GM12878 (cell line): ENCODE data around the gene CD244. TPM values are rescaled to one million over a fixed set of nuclear protein-coding genes. Genes with fewer than 3 reads are reported as not detected.

ENCODE experiments used
- BCL11A ChIP-seq: IDR thresholded peaks from 2 replicates; pipeline ENCODE4 v1.6.1; 2011; ENCODE audit warnings: low read depth, low read length
- BRCA1 ChIP-seq: IDR thresholded peaks from 2 replicates; pipeline ENCODE4 v1.6.1; 2011; ENCODE audit warnings: low read depth, low read length, improper control_type of control experiment
- ETV6 ChIP-seq, 2 experiments: fragments of 450-650 bp in 1 of 2; IDR thresholded peaks in 1 of 2; conservative IDR thresholded peaks in 1 of 2; 2 replicates each; pipeline ENCODE4 v1.6.1; 2014; ENCODE audit warnings: antibody characterized with exemption in 1 of 2, borderline replicate concordance in 1 of 2, low read depth in 1 of 2, mild to moderate bottlenecking in 1 of 2, moderate library complexity in 1 of 2
- GATAD2B ChIP-seq: fragments of 450-650 bp; conservative IDR thresholded peaks from 2 replicates; pipeline ENCODE4 v1.6.1; 2017; ENCODE audit warnings: low read depth, mild to moderate bottlenecking, moderate library complexity
- IKZF1 ChIP-seq: fragments of 450-650 bp; conservative IDR thresholded peaks from 2 replicates; pipeline ENCODE4 v1.6.1; 2017; ENCODE audit warnings: antibody characterized with exemption, mild to moderate bottlenecking
- IRF4 ChIP-seq: IDR thresholded peaks from 2 replicates; pipeline ENCODE4 v1.6.1; 2011; ENCODE audit warnings: low read depth, low read length
- KDM1A ChIP-seq: fragments of 200-600 bp; sonication (generic); IDR thresholded peaks from 2 replicates; pipeline ENCODE4 v1.6.1; 2016; ENCODE audit warnings: borderline replicate concordance
- MEF2A ChIP-seq: IDR thresholded peaks from 2 replicates; pipeline ENCODE4 v1.6.1; 2011; ENCODE audit warnings: low read depth, mild to moderate bottlenecking, low read length, moderate library complexity; ENCODE audit not compliant: insufficient read depth
- MLLT1 ChIP-seq: fragments of 450-650 bp; IDR thresholded peaks from 2 replicates; pipeline ENCODE4 v1.6.1; 2016; ENCODE audit warnings: mild to moderate bottlenecking
- MYB ChIP-seq: fragments of 150-350 bp; IDR thresholded peaks from 2 replicates; pipeline ENCODE4 v1.6.1; 2014; ENCODE audit warnings: mild to moderate bottlenecking, low read depth, low read length, borderline replicate concordance
- NR2C1 ChIP-seq: fragments of 450-650 bp; IDR thresholded peaks from 2 replicates; pipeline ENCODE4 v1.6.1; 2017; ENCODE audit warnings: antibody characterized with exemption, mild to moderate bottlenecking, moderate library complexity
- POLR2AphosphoS2 ChIP-seq: IDR thresholded peaks from 2 replicates; pipeline ENCODE4 v1.6.1; 2011; ENCODE audit warnings: low read depth, mild to moderate bottlenecking, low read length, improper control_type of control experiment, moderate library complexity
- POLR2AphosphoS5 ChIP-seq: IDR thresholded peaks from 2 replicates; pipeline ENCODE4 v1.6.1; 2011; ENCODE audit warnings: mild to moderate bottlenecking, low read length, inconsistent platforms
- RELA ChIP-seq: fragments of 450-650 bp; IDR thresholded peaks from 2 replicates; pipeline ENCODE4 v1.8.0; 2014; ENCODE audit warnings: borderline replicate concordance; ENCODE audit not compliant: partially characterized antibody
- SRF ChIP-seq, 2 experiments: IDR thresholded peaks; 2 replicates each; pipeline ENCODE4 v1.6.1; 2011; ENCODE audit warnings: low read depth in 2 of 2, low read length in 2 of 2, mild to moderate bottlenecking in 1 of 2, moderate library complexity in 1 of 2
- STAT1 ChIP-seq: fragments of 450-650 bp; conservative IDR thresholded peaks from 2 replicates; pipeline ENCODE4 v1.6.1; 2014; ENCODE audit warnings: antibody characterized with exemption, mild to moderate bottlenecking
- SUPT20H ChIP-seq: IDR thresholded peaks from 2 replicates; pipeline ENCODE4 v1.6.1; 2011; ENCODE audit warnings: low read depth, mild to moderate bottlenecking, low read length, moderate library complexity, borderline replicate concordance; ENCODE audit not compliant: control insufficient read depth
- TAF1 ChIP-seq: IDR thresholded peaks from 2 replicates; pipeline ENCODE4 v1.6.1; 2011; ENCODE audit warnings: mild to moderate bottlenecking, low read depth, low read length, borderline replicate concordance
- TCF12 ChIP-seq: IDR thresholded peaks from 2 replicates; pipeline ENCODE4 v1.6.1; 2011; ENCODE audit warnings: low read depth, mild to moderate bottlenecking, low read length
- YBX1 ChIP-seq: fragments of 450-650 bp; IDR thresholded peaks from 2 replicates; pipeline ENCODE4 v1.6.1; 2016; ENCODE audit warnings: antibody characterized with exemption
- ZNF217 ChIP-seq: fragments of 450-650 bp; IDR thresholded peaks from 2 replicates; pipeline ENCODE4 v1.6.1; 2017; ENCODE audit warnings: antibody characterized with exemption, mild to moderate bottlenecking
- ZZZ3 ChIP-seq: IDR thresholded peaks from 2 replicates; pipeline ENCODE4 v1.6.1; 2011; ENCODE audit warnings: low read depth; ENCODE audit not compliant: control insufficient read depth, insufficient read length
- polyA plus RNA-seq, 11 experiments: library from polyadenylated mRNA; depleted of rRNA in 4 of 11; unstranded in 6 of 11; stranded (reverse) in 5 of 11; fragments of >200 nt; fragmentation: Nextera tagmentation in 4 of 11; fragmentation: Illumina TruSeq in 1 of 11; extraction: Ambion mirVana in 4 of 11; extraction: Trizol in 1 of 11; gene quantifications; 1 replicate in 1 of 11; 2 replicates in 10 of 11; pipeline versions ENCODE4 v1.2.1 to v1.2.3, GENCODE V29; 2011 to 2016; ENCODE audit warnings: inconsistent platforms in 2 of 11, missing spikeins in 2 of 11, low read depth in 1 of 11
- total RNA-seq, 4 experiments: library from RNA; depleted of rRNA in 3 of 4; stranded (reverse); fragments of >200 nt in 3 of 4; fragmentation: Illumina TruSeq in 1 of 4; extraction: Trizol in 1 of 4; gene quantifications; 2 replicates each; pipeline versions ENCODE4 v1.2.1 to v1.2.3, GENCODE V29; 2013 to 2021
- TF ChIP-seq, protein P1 (sequence below), 3 experiments: IDR thresholded peaks in 2 of 3; conservative IDR thresholded peaks in 1 of 3; 2 replicates each; pipeline ENCODE4 v1.5.1; 2011; ENCODE audit warnings: low read depth in 3 of 3, low read length in 3 of 3, mild to moderate bottlenecking in 3 of 3, control low read depth in 2 of 3, moderate library complexity in 2 of 3, inconsistent platforms in 1 of 3, mixed read lengths in 1 of 3; ENCODE audit not compliant: control insufficient read depth in 2 of 3, insufficient read depth in 1 of 3; ENCODE audit errors: extremely low read depth in 1 of 3
- TF ChIP-seq, protein P2 (sequence below): fragments of 450-650 bp; IDR thresholded peaks from 2 replicates; pipeline ENCODE4 v1.6.1; 2017; ENCODE audit warnings: mild to moderate bottlenecking, low read depth, inconsistent platforms; ENCODE audit not compliant: poor library complexity, severe bottlenecking
- TF ChIP-seq, protein P3 (sequence below): fragments of 450-650 bp; conservative IDR thresholded peaks from 2 replicates; pipeline ENCODE4 v1.6.1; 2017; ENCODE audit warnings: mild to moderate bottlenecking, moderate library complexity

The CD244 gene
- total and polyA plus RNA-seq, 10 of the 15 experiments (the other 5 are each of a cell fraction or from before 2014, with no cell fraction given): 0.24 to 13.6 (median 0.73) TPM

- TF ChIP-seq MLLT1: peak; percentile 84
- TF ChIP-seq GATAD2B: peak; percentile 61
- TF ChIP-seq, protein P1, sequence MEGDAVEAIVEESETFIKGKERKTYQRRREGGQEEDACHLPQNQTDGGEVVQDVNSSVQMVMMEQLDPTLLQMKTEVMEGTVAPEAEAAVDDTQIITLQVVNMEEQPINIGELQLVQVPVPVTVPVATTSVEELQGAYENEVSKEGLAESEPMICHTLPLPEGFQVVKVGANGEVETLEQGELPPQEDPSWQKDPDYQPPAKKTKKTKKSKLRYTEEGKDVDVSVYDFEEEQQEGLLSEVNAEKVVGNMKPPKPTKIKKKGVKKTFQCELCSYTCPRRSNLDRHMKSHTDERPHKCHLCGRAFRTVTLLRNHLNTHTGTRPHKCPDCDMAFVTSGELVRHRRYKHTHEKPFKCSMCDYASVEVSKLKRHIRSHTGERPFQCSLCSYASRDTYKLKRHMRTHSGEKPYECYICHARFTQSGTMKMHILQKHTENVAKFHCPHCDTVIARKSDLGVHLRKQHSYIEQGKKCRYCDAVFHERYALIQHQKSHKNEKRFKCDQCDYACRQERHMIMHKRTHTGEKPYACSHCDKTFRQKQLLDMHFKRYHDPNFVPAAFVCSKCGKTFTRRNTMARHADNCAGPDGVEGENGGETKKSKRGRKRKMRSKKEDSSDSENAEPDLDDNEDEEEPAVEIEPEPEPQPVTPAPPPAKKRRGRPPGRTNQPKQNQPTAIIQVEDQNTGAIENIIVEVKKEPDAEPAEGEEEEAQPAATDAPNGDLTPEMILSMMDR (IDR thresholded peaks at IDR 0.05 in 2 of 3, conservative IDR thresholded peaks at IDR 0.05 in 1 of 3; ENCODE audit: control insufficient read depth in 2 of 3, extremely low read depth in 1 of 3, insufficient read depth in 1 of 3, low read depth in 3 of 3, low read length in 3 of 3): no peak
- peak; percentile 94 for TF ChIP-seq IKZF1
- peak; percentile 67 for TF ChIP-seq RELA
- TF ChIP-seq POLR2AphosphoS5: peak; percentile 82
- no peak for TF ChIP-seq ZZZ3
- TF ChIP-seq SUPT20H: no peak
- no peak for TF ChIP-seq POLR2AphosphoS2
- no peak for TF ChIP-seq BRCA1
- peak; percentile 82 for TF ChIP-seq TCF12
- peak; percentile 76 for TF ChIP-seq TAF1
- no peak for TF ChIP-seq MYB
- TF ChIP-seq NR2C1: no peak
- peak in 1 of 2 experiments; percentile 99; a peak in 2 of 4 replicates for TF ChIP-seq ETV6 (conservative IDR thresholded peaks at IDR 0.05 in 1 of 2, IDR thresholded peaks at IDR 0.05 in 1 of 2; ENCODE audit: borderline replicate concordance in 1 of 2, low read depth in 1 of 2)
- TF ChIP-seq MEF2A: peak; percentile 98
- peak; percentile 98 for TF ChIP-seq IRF4
- no peak for TF ChIP-seq SRF (IDR thresholded peaks at IDR 0.05; ENCODE audit: low read depth in 2 of 2, low read length in 2 of 2)
- no peak for TF ChIP-seq KDM1A
- TF ChIP-seq, protein P2, sequence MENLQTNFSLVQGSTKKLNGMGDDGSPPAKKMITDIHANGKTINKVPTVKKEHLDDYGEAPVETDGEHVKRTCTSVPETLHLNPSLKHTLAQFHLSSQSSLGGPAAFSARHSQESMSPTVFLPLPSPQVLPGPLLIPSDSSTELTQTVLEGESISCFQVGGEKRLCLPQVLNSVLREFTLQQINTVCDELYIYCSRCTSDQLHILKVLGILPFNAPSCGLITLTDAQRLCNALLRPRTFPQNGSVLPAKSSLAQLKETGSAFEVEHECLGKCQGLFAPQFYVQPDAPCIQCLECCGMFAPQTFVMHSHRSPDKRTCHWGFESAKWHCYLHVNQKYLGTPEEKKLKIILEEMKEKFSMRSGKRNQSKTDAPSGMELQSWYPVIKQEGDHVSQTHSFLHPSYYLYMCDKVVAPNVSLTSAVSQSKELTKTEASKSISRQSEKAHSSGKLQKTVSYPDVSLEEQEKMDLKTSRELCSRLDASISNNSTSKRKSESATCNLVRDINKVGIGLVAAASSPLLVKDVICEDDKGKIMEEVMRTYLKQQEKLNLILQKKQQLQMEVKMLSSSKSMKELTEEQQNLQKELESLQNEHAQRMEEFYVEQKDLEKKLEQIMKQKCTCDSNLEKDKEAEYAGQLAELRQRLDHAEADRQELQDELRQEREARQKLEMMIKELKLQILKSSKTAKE: peak; percentile 96
- TF ChIP-seq ZNF217: 0 out of 2 replicates have a peak, but pooled peaks have one; percentile 64
- peak; percentile 91 for TF ChIP-seq BCL11A
- TF ChIP-seq STAT1: no peak
- TF ChIP-seq, protein P3, sequence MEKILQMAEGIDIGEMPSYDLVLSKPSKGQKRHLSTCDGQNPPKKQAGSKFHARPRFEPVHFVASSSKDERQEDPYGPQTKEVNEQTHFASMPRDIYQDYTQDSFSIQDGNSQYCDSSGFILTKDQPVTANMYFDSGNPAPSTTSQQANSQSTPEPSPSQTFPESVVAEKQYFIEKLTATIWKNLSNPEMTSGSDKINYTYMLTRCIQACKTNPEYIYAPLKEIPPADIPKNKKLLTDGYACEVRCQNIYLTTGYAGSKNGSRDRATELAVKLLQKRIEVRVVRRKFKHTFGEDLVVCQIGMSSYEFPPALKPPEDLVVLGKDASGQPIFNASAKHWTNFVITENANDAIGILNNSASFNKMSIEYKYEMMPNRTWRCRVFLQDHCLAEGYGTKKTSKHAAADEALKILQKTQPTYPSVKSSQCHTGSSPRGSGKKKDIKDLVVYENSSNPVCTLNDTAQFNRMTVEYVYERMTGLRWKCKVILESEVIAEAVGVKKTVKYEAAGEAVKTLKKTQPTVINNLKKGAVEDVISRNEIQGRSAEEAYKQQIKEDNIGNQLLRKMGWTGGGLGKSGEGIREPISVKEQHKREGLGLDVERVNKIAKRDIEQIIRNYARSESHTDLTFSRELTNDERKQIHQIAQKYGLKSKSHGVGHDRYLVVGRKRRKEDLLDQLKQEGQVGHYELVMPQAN: peak; percentile 74; the same call in 1 of the 2 replicates
- no peak for TF ChIP-seq YBX1
Observed at GRCh38 chr1:160795951-160796383, 66.7 kb downstream of the CD244 start, which contains the start of gene LY9 (continued).
